Measurements from ENCODE around the gene IL1F10.

DNA sequence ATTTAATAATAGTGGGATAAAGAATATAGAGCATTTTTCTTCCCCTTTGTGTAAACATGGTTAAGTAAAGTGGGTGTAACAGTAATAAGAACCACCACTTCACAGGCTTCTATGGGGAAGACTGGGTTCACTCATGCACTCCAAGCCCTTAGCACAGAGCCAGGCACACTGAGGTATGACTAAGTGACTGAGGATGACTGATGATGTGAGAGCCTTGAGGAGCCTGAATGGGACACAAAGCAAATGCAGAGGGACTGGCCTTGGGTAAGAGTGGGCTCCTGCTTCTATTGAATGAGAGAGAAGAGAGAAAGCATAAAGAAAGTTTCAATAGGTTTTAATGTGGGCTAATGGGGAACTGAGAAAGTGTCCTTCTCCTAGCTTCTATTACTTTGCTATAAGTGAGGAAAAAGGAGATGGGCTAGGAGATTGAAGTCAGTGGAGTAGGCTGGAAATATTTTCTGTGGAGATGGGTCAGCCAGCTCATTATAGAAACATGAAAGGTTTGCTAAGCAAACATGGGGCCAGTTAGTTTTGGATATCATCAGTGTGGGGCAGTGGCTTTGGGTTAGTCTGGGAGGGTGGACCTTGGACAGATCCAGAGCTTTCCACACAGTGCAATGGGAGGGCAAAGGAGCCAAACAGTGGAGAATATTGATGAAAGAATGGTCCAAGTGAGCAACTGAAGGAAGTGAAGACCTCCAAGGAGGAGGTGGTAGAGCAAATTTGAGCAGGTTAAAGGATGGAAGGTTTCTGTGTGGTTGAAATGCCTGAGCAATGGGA, 20.6 kb downstream of the IL1F10 start:
- TF ChIP-seq CHD2 (IDR thresholded peaks at IDR 0.05; ENCODE audit: low read length) (no peak), ATF2 (IDR thresholded peaks at IDR 0.05; ENCODE audit: low read length) (no peak), EZH2 (IDR thresholded peaks at IDR 0.05; ENCODE audit: low read depth, low read length, severe bottlenecking) (no peak), POLR2A (IDR thresholded peaks at IDR 0.05; ENCODE audit: control extremely low read depth in 1 of 2, low read depth in 2 of 2, low read length in 2 of 2) (no peak), CTCF (IDR thresholded peaks at IDR 0.05; ENCODE audit: control extremely low read depth in 1 of 3, insufficient read depth in 1 of 3, low read depth in 1 of 3, low read length in 3 of 3) (no peak), POLR2AphosphoS5 (IDR thresholded peaks at IDR 0.05; ENCODE audit: low read depth, low read length) (no peak), YY1 (IDR thresholded peaks at IDR 0.05; ENCODE audit: low read depth, low read length) (no peak), CEBPB (IDR thresholded peaks at IDR 0.05; ENCODE audit: low read depth, low read length) (no peak), RAD21 (IDR thresholded peaks at IDR 0.05 in 1 of 2, conservative IDR thresholded peaks at IDR 0.05 in 1 of 2; ENCODE audit: low read depth in 2 of 2, low read length in 2 of 2) (no peak), CBX5 (IDR thresholded peaks at IDR 0.05; ENCODE audit: low read depth, low read length) (no peak), NRF1 (IDR thresholded peaks at IDR 0.05; ENCODE audit: low read depth, low read length) (no peak), GABPA (IDR thresholded peaks at IDR 0.05; ENCODE audit: borderline replicate concordance, insufficient read depth, low read length) (no peak)
- TF ChIP-seq, protein P1, sequence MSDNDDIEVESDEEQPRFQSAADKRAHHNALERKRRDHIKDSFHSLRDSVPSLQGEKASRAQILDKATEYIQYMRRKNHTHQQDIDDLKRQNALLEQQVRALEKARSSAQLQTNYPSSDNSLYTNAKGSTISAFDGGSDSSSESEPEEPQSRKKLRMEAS (IDR thresholded peaks at IDR 0.05): no peak
